Cardiac septum (tissue), 1 donor: Measurements from ENCODE around the gene FDPS. TPM values are rescaled to one million over a fixed set of nuclear protein-coding genes. Genes with fewer than 3 reads are reported as not detected.
"Not testable (repeated sequence)": the region's sequence is repeated elsewhere in the genome, so short reads cannot be mapped to it uniquely, and the experiment has no call there.

Source experiments
- DNase-seq: peaks from one replicate; pipeline ENCODE4 v3.0.0-alpha.2; 2020; ENCODE audit warnings: low spot score
- intact Hi-C: fragments of 100-400 bp; cut with DNase I; formaldehyde crosslinking; loops from one replicate; pipeline ENCODE4 v1.14.0; 2022
- microRNA-seq: library from miRNA; unstranded; fragments of <30 nt; microRNA quantifications from one replicate; pipeline ENCODE4 v1.2.0, GENCODE V29; 2020
- total RNA-seq: library from RNA; stranded (reverse); fragmentation: NEBNext Ultra II Directional; extraction: Animal tissue kit (Norgen Biotek cat#: 25700); gene quantifications from one replicate; pipeline ENCODE4 v1.2.1, GENCODE V29; 2021
- donor health status: DM: no; HTN: no; CAD: no.

FDPS gene
- total RNA-seq, 1 donor from 2014 or later, result 83.1 TPM

DNA sequence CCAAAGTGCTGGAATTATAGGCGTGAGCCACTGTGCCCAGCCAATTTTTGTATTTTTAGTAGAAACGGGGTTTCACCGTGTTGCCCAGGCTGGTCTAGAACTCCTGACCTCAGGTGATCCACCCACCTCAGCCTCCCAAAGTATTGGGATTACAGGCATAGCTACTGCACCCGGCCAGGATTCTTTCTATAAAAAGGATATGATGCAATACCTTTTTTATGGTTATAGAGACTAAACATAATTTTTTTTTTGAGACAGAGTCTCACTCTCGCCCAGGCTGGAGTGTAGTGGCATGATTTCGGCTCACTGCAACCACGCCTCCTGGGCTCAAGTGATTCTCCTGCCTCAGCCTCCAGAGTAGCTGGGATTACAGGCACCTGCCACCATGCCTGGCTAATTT is 20.2 kb downstream of the FDPS start:
- DNase-seq, result not testable (repeated sequence)
- intact Hi-C loops, result loop anchor here (5.0 kb wide), 1 partner anchor 263 kb away; no protein-coding TSS in a partner anchor

DNA sequence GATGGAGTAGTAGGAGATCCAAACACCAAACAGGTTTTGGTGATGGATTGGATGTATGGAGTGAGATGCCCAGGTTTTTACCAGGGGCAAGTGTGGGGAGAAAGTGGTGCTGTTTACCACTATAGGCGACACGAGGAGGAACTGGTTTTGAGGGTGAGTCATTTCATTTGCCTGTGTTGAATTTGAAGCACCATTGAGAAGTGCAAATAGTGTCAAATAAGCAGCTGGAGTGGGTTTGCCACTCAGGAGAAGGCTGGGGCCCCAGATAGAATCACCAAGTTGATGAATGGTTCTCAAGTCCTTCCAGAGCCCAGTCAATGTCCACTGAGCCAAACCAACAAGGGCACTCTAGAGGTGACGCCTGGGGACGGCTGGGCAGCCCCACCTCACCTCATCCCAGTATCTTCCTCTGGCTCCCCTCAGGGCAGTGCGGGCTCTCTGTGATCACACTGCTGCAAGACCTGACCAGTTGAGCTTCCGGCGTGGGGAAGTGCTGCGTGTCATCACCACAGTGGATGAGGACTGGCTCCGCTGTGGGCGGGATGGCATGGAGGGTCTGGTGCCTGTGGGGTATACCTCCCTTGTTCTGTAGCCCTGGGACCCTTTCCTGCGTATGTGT is 21.4 kb downstream of the FDPS start:
- intact Hi-C loops, result loop anchor here (5.0 kb wide), 1 partner anchor 262 kb away; no protein-coding TSS in a partner anchor
- no peak for DNase-seq

DNA sequence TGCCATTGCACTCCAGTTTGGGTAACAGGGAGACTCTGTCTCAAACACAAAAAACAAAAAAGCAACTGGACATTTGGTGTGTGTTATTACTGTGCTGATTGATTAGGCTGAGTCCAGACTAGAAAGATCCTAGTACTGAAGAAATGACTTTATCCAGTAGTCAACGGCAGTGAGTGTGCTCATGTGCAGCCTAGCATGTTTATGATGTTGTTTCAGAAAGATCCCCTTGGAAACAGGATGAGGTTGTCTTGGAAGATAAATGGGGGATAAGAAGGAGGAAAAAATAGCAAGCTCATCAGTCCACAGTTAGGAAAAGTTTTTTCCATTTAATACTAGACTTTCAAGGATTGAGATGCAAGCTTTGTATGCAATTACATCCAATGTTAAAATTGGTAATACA is 26.3 kb downstream of the FDPS start:
- no peak for DNase-seq
- intact Hi-C loops, result no loop called here

DNA sequence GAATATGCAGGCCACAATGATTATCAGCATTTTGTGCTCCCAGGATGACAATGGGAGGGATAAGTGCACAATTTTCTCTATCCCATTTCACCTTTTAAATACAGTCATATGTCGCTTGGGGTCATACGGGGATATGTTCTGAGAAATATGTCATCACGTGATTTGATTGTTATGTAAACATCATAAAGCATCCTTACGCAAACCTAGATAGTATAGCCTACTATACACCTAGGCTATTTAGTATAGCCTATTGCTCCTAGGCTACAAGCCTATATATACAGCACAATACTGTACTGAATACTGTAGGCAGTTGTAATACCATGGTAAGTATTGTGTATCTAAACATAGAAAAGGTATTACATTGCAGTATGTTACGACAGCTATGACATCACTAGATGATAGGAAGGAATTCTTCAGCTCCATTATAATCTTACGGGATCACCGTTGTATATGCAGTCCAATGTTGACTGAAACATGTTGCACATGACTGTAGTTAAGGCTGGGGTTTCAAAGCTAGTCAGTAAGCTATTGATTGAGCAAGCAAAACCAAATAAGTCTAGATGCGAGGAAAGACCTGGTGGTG is 30.9 kb downstream of the FDPS start:
- no peak for DNase-seq
- intact Hi-C loops, result no loop called here

DNA sequence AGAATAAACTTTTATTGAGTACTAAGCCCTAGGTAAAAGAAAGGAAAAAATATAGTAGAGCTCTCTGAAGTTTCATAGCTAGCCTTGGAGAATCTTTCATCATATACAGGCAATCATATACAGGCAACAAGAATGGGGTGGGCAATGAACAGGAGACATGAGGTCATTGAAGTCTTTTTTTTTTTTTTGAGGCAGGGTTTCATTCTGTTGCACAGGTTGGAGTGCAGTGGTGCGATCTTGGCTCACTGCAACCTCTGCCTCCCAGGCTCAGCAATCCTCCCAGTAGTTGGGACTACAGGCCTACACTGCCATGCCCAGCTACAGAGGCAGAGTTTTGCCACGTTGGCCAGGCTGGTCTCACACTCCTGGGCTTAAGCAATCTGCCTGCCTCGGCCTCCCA is 34.2 kb downstream of the FDPS start:
- intact Hi-C loops, result no loop called here
- no peak for DNase-seq

DNA sequence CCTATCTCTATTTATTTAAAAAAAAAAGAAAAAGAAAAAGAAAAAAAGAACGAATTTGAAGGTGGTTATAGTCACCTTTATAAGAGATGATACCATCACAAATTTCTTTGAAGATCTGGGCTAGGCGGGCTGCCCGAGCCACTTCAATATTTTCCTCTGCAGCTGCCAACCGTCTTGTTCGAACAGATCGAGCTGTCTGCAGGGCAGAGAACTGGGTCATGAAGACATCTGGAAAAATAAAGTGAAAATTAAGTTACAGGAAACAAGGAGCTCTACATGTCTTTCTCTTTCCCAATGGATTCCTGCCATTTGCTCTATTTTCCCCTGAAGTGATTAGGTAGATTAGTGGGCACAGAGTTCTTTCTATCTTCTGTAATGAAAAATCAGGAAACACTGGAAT is 44.0 kb downstream of the FDPS start:
- no peak for DNase-seq
- intact Hi-C loops, result no loop called here

DNA sequence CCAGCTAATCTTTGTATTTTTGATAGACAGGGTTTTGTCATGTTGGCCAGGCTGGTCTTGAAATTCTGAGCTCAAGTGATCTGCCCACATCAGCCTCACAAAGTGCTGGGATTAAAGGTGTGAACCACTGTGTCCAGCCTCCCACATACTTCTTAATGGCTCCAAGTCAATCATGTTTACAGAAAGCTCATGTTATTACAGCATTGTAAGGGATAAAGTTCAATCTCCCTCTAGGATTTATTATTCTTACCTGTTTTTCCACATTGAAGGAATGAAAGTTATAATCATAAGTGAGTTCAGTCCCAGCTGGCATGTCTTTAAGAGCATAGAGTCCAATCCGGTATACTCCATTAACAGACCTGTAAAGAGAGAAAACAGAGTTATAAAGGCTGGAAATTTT is 51.4 kb downstream of the FDPS start:
- intact Hi-C loops, result no loop called here
- DNase-seq, result no peak

Small RNA genes lying within 50 kb of the gene (microRNA-seq; reads per million reads assigned to microRNA genes)
- gene MIR555, result not detected

Other genes starting within 250 kb of the FDPS start
- gene EFNA4, start 245.1 kb upstream of the FDPS start, total RNA-seq, result 1.9 TPM
- 1.2 TPM for gene EFNA3, start 230.0 kb upstream of the FDPS start, total RNA-seq
- gene EFNA1, start 181.0 kb upstream of the FDPS start, total RNA-seq, result 30.2 TPM
- gene SLC50A1, start 173.0 kb upstream of the FDPS start, total RNA-seq, result 11.2 TPM
- gene DPM3, start 168.3 kb upstream of the FDPS start, total RNA-seq, result 56.3 TPM
- 112 TPM for gene KRTCAP2, start 135.6 kb upstream of the FDPS start, total RNA-seq
- not detected for gene TRIM46, start 135.0 kb upstream of the FDPS start, total RNA-seq
- gene THBS3, start 101.0 kb upstream of the FDPS start, total RNA-seq, result 11.7 TPM
- gene MTX1, start 100.2 kb upstream of the FDPS start, total RNA-seq, result 16.4 TPM
- 15.5 TPM for gene ENTREP3, start 53.4 kb upstream of the FDPS start, total RNA-seq
- gene SCAMP3, start 46.5 kb upstream of the FDPS start, total RNA-seq, result 61.5 TPM
- gene CLK2, start 35.4 kb upstream of the FDPS start, total RNA-seq, result 24.7 TPM
- 2.2 TPM for gene HCN3, start 31.4 kb upstream of the FDPS start, total RNA-seq
- gene PKLR, start 7.4 kb upstream of the FDPS start, total RNA-seq, result not detected
- gene RUSC1, start 12.0 kb downstream of the FDPS start, total RNA-seq, result 18.1 TPM